DND-41 (cell line): Measurements from ENCODE around the gene GRHPR.
"Not testable (repeated sequence)": the region's sequence is repeated elsewhere in the genome, so short reads cannot be mapped to it uniquely, and the experiment has no call there.

ENCODE experiments used
- ATAC-seq: fragments of 200-7000 bp; cut with Tn5 transposase; 3 replicates; pipeline ENCODE4 v1.9.1; 2021; ENCODE audit warnings: low read depth; ENCODE audit not compliant: insufficient read depth
- DNase-seq: peaks from one replicate; pipeline ENCODE4 v3.0.0-alpha.2; 2020
- H2AFZ ChIP-seq: 2 replicates; pipeline ENCODE4 v1.6.0; 2012; ENCODE audit warnings: low read depth, low read length
- H3K27ac ChIP-seq: 2 replicates; pipeline ENCODE4 v1.5.1; 2012; ENCODE audit warnings: low read length, inconsistent platforms
- H3K27me3 ChIP-seq: fragments of 200-600 bp; sonication (generic); 2 replicates; pipeline ENCODE4 v1.6.0; 2012; ENCODE audit warnings: low read length, mild to moderate bottlenecking, inconsistent platforms; ENCODE audit not compliant: insufficient read depth, poor library complexity
- H3K36me3 ChIP-seq: 2 replicates; pipeline ENCODE4 v1.5.1; 2012; ENCODE audit warnings: low read length, inconsistent platforms; ENCODE audit not compliant: insufficient read depth
- H3K4me1 ChIP-seq: 2 replicates; pipeline ENCODE4 v1.5.1; 2012; ENCODE audit warnings: mild to moderate bottlenecking, low read length; ENCODE audit not compliant: insufficient read depth
- H3K4me2 ChIP-seq: 2 replicates; pipeline ENCODE4 v1.6.0; 2012; ENCODE audit warnings: mild to moderate bottlenecking, moderate library complexity, low read length, inconsistent platforms; ENCODE audit not compliant: insufficient read depth
- H3K4me3 ChIP-seq, 2 experiments: fragments of 200-600 bp in 1 of 2; shearing (Covaris generic) in 1 of 2; 2 replicates each; pipeline ENCODE4 v1.5.1; 2012 to 2016; ENCODE audit warnings: inconsistent platforms in 2 of 2, low read length in 2 of 2, mild to moderate bottlenecking in 2 of 2, low read depth in 1 of 2, moderate library complexity in 1 of 2
- H3K79me2 ChIP-seq: 2 replicates; pipeline ENCODE4 v1.6.0; 2012; ENCODE audit warnings: low read length, inconsistent platforms; ENCODE audit not compliant: insufficient read depth
- H3K9ac ChIP-seq: 2 replicates; pipeline ENCODE4 v1.6.0; 2012; ENCODE audit warnings: low read depth, mild to moderate bottlenecking, inconsistent platforms, low read length, moderate library complexity
- H3K9me3 ChIP-seq: 2 replicates; pipeline ENCODE4 v1.5.1; 2012; ENCODE audit warnings: low read length, moderate library complexity, mild to moderate bottlenecking, inconsistent platforms; ENCODE audit not compliant: insufficient read depth, severe bottlenecking
- H4K20me1 ChIP-seq: 2 replicates; pipeline ENCODE4 v1.6.0; 2012; ENCODE audit warnings: low read length; ENCODE audit not compliant: insufficient read depth
- CTCF ChIP-seq: IDR thresholded peaks from 2 replicates; pipeline ENCODE4 v1.5.1; 2012; ENCODE audit warnings: borderline replicate concordance, low read length, moderate library complexity, mild to moderate bottlenecking; ENCODE audit not compliant: poor library complexity, severe bottlenecking; ENCODE audit errors: extremely low read depth
- EZH2 ChIP-seq: IDR thresholded peaks from 3 replicates; pipeline ENCODE4 v1.6.1; 2012; ENCODE audit warnings: borderline replicate concordance, low read depth, mild to moderate bottlenecking, moderate library complexity, low read length, inconsistent platforms; ENCODE audit not compliant: severe bottlenecking

GRHPR gene

GRCh38 chr9:37424686-37425297, 2.3 kb downstream of the GRHPR start:
- Histone ChIP-seq H3K79me2 (peaks cover 31% of the 10 kb centered on the region), H2AFZ (no peak overlapping the region), H3K9me3 (no peaks in the 10 kb centered on the region), H3K4me1 (peaks cover 30% of the 10 kb centered on the region), H3K27me3 (no peaks in the 10 kb centered on the region), H3K36me3 (peaks cover 34% of the 10 kb centered on the region), H3K27ac (no peak overlapping the region), H3K9ac (peak overlapping the region; percentile 24; the same call in 1 of the 2 replicates), H3K4me3 (no peak overlapping the region), H4K20me1 (peaks cover 12% of the 10 kb centered on the region), H3K4me2 (peak overlapping the region; percentile 83)
- DNase-seq: no peak
- TF ChIP-seq EZH2: no peak
- no peak for TF ChIP-seq CTCF
- no peak for ATAC-seq

- Histone ChIP-seq H3K9ac (no peak overlapping the region), H3K27ac (no peak overlapping the region), H3K4me2 (no peak overlapping the region), H3K27me3 (no peaks in the 10 kb centered on the region), H3K4me1 (peaks cover 30% of the 10 kb centered on the region), H2AFZ (no peak overlapping the region), H3K79me2 (peaks cover 31% of the 10 kb centered on the region), H4K20me1 (peaks cover 12% of the 10 kb centered on the region), H3K4me3 (no peak overlapping the region), H3K36me3 (peaks cover 38% of the 10 kb centered on the region), H3K9me3 (no peaks in the 10 kb centered on the region)
- no peak for TF ChIP-seq EZH2
- no peak for TF ChIP-seq CTCF
- peak; percentile 47 for DNase-seq
- ATAC-seq: peak; percentile 31; the same call in 1 of the 3 replicates
Measured at GRCh38 chr9:37425298-37425752, 2.8 kb downstream of the GRHPR start.

GRCh38 chr9:37426431-37426830, 3.9 kb downstream of the GRHPR start:
- peaks cover 31% of the 10 kb centered on the region for H3K79me2 ChIP-seq
- not testable (repeated sequence) for H3K4me2 ChIP-seq, ATAC-seq, H3K27ac ChIP-seq, H2AFZ ChIP-seq, H3K9ac ChIP-seq, H3K27me3 ChIP-seq, H3K9me3 ChIP-seq, DNase-seq, H3K4me3 ChIP-seq
- peaks cover 12% of the 10 kb centered on the region for H4K20me1 ChIP-seq
- peaks cover 49% of the 10 kb centered on the region for H3K36me3 ChIP-seq
- H3K4me1 ChIP-seq: peaks cover 29% of the 10 kb centered on the region

GRCh38 chr9:37426846-37427245, 4.3 kb downstream of the GRHPR start:
- no peak for DNase-seq
- H3K36me3 ChIP-seq: peaks cover 53% of the 10 kb centered on the region
- no peaks in the 10 kb centered on the region for H3K9me3 ChIP-seq
- no peaks in the 10 kb centered on the region for H3K27me3 ChIP-seq
- no peak overlapping the region for H2AFZ ChIP-seq
- TF ChIP-seq EZH2 (no peak), CTCF (no peak)
- H3K79me2 ChIP-seq: peaks cover 31% of the 10 kb centered on the region
- no peak overlapping the region for H3K27ac ChIP-seq
- H3K4me3 ChIP-seq: no peak overlapping the region
- ATAC-seq: no peak
- H3K9ac ChIP-seq: no peak overlapping the region
- peaks cover 25% of the 10 kb centered on the region for H3K4me1 ChIP-seq
- peaks cover 12% of the 10 kb centered on the region for H4K20me1 ChIP-seq
- no peak overlapping the region for H3K4me2 ChIP-seq
